CD4-positive, alpha-beta memory T cell (primary cell): Measurements from ENCODE around the gene TCERG1. TPM values are rescaled to one million over a fixed set of nuclear protein-coding genes. Genes with fewer than 3 reads are reported as not detected.
"Not testable (repeated sequence)": the region's sequence is repeated elsewhere in the genome, so short reads cannot be mapped to it uniquely, and the experiment has no call there.

ENCODE experiments used
- CTCF ChIA-PET: fragments of 350-600 bp; sonication (Branson Sonifier 250); formaldehyde crosslinking; loops from one replicate; lab custom pipeline; 2021; ENCODE audit warnings: inconsistent platforms; ENCODE audit not compliant: partially characterized antibody; lab: Charles Lee
- POLR2A ChIA-PET: fragments of 350-600 bp; sonication (Branson Sonifier 250); formaldehyde crosslinking; loops from one replicate; lab custom pipeline; 2021; ENCODE audit not compliant: partially characterized antibody; lab: Charles Lee
- DNase-seq, 5 donors: peaks; one replicate each; pipeline versions ENCODE4 v3.0.0 to v3.0.0-alpha.2; 2020 to 2022; ENCODE audit warnings: mixed read lengths in 1 of 5
- H3K27ac ChIP-seq: one replicate; pipeline ENCODE4 v1.7.0; 2013; ENCODE audit warnings: low read depth, low read length
- H3K27me3 ChIP-seq: 2 replicates; pipeline ENCODE4 v1.7.0; 2013; ENCODE audit warnings: mild to moderate bottlenecking, low read length, moderate library complexity; ENCODE audit not compliant: insufficient read depth
- H3K36me3 ChIP-seq: 2 replicates; pipeline ENCODE4 v1.7.0; 2013; ENCODE audit warnings: mild to moderate bottlenecking, low read length, moderate library complexity; ENCODE audit not compliant: insufficient read depth
- H3K4me1 ChIP-seq: 2 replicates; pipeline ENCODE4 v1.7.0; 2013; ENCODE audit warnings: mild to moderate bottlenecking, low read length, moderate library complexity; ENCODE audit not compliant: insufficient read depth
- H3K4me3 ChIP-seq, 2 donors: one replicate each; pipeline ENCODE4 v1.7.0; 2013; ENCODE audit warnings: low read length in 2 of 2, mild to moderate bottlenecking in 1 of 2
- H3K9me3 ChIP-seq, 2 donors: one replicate each; pipeline ENCODE4 v1.7.0; 2013; ENCODE audit warnings: low read length in 2 of 2, control low read depth in 1 of 2; ENCODE audit not compliant: control insufficient read depth in 1 of 2
- H3K27ac Mint-ChIP-seq, 7 donors: one replicate each; pipeline ENCODE4 v1.8.0; 2020 to 2021; ENCODE audit warnings: mixed read lengths in 7 of 7, mild to moderate bottlenecking in 6 of 7, inconsistent platforms in 3 of 7, moderate library complexity in 3 of 7
- H3K27me3 Mint-ChIP-seq, 2 donors: one replicate each; pipeline ENCODE4 v1.8.0; 2020 to 2021; ENCODE audit warnings: mixed read lengths in 2 of 2
- H3K36me3 Mint-ChIP-seq, 2 donors: one replicate each; pipeline ENCODE4 v1.8.0; 2020 to 2021; ENCODE audit warnings: mixed read lengths in 2 of 2, inconsistent platforms in 1 of 2, mild to moderate bottlenecking in 1 of 2
- H3K4me1 Mint-ChIP-seq, 4 donors: one replicate each; pipeline ENCODE4 v1.8.0; 2020 to 2021; ENCODE audit warnings: mixed read lengths in 4 of 4, mild to moderate bottlenecking in 1 of 4
- H3K4me3 Mint-ChIP-seq, 8 donors: one replicate each; pipeline ENCODE4 v1.8.0; 2020 to 2021; ENCODE audit warnings: mixed read lengths in 8 of 8, mild to moderate bottlenecking in 7 of 8, moderate library complexity in 6 of 8, inconsistent platforms in 3 of 8
- H3K9me3 Mint-ChIP-seq, 8 donors: one replicate each; pipeline ENCODE4 v1.8.0; 2020 to 2021; ENCODE audit warnings: mixed read lengths in 8 of 8, mild to moderate bottlenecking in 5 of 8, inconsistent platforms in 3 of 8, moderate library complexity in 1 of 8
- intact Hi-C: fragments of 100-400 bp; cut with micrococcal nuclease; formaldehyde crosslinking; loops from one replicate; pipeline ENCODE4 v1.15.1; 2023
- polyA plus RNA-seq, 2 donors: library from polyadenylated mRNA; unstranded; fragments of 300-500 nt; fragmentation: Illumina TruSeq; gene quantifications; one replicate each; pipeline ENCODE4 v1.2.3, GENCODE V29; 2021
- total RNA-seq, 2 experiments: library from RNA; stranded (reverse); gene quantifications; one replicate each; pipeline ENCODE4 v1.2.3, GENCODE V29; 2021

The TCERG1 gene
- total and polyA plus RNA-seq, 4 experiments from 2014 or later: 20.3 to 68.5 (median 57.2) TPM

DNA sequence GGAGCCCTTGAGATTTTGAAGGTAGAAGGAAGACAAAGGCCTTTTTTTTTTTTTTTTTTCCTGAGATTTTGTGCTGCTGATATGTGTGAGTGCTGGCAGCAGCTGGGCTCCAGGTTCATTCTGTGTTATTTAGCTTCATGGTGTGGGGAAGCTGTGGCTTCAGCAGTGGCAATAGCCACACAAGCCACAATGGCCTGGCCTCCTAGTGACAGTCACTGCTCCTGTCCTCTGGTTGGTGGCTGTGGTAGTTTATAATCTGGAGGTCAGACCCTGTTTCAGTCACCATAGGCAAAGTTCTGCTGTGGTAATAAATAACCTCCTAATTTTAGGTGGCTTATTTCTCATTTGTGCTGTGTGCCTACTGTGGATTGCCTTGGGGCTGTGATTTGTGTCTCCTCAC lies 97.1 kb downstream of the TCERG1 start:
- peaks cover 0 to 4% (median 2%) of the 10 kb centered on the region in 4 donors for H3K4me1 Mint-ChIP-seq
- no peak overlapping the region for H3K27ac ChIP-seq
- H3K4me3 Mint-ChIP-seq: no peak overlapping the region
- ChIA-PET CTCF (interaction anchor here (3.2 to 3.3 kb wide), 2 partner anchors 422 to 644 kb away, joined by 45 to 67 read pairs; no protein-coding TSS in a partner anchor), POLR2A (no interaction called here)
- no peaks in the 10 kb centered on the region for H3K4me1 ChIP-seq
- H3K27ac Mint-ChIP-seq: no peak overlapping the region
- H3K36me3 ChIP-seq: no peaks in the 10 kb centered on the region
- H3K27me3 Mint-ChIP-seq: peaks cover 0 to 1% of the 10 kb centered on the region in 2 donors
- H3K27me3 ChIP-seq: no peaks in the 10 kb centered on the region
- DNase-seq: no peak
- no peaks in the 10 kb centered on the region for H3K36me3 Mint-ChIP-seq
- no peaks in the 10 kb centered on the region for H3K9me3 Mint-ChIP-seq
- intact Hi-C loops: no loop called here
- H3K4me3 ChIP-seq: no peak overlapping the region
- no peaks in the 10 kb centered on the region for H3K9me3 ChIP-seq

DNA sequence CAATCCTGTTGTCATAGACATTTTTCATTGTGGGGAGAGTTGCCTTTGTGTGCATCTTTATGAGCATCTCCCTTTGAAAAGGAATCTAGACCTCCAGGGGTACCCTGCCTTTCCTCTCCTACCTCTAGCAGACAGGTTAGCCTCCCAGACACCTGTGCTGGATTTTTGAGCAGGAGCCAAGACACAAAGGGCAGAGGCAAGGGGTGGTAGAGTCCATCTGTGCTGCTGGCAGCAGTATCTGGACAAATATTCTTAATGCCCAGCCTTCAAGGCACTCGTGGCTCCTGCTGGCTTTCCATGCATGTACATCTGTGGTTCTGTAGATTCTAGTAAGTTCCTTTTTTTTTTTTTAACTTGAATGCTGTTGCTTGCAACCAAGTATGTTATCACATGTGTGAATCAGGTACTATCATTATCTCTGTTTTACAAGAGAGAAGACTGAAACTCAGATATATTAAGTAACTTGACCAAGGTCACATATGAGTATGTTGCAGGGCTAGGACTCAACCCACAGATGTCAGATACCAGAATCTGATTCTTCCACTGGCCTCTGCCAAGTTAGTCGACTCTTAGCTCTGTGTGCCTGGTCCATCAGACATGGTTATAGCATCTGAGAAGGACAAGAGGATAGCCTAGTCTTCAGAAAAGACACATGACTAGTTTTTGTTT lies 101.8 kb downstream of the TCERG1 start:
- intact Hi-C loops: no loop called here
- CTCF ChIA-PET: interaction anchor here (0.8 to 3.6 kb wide), 5 partner anchors 9 to 640 kb away, joined by 3 to 14 read pairs (median 4); no protein-coding TSS in a partner anchor

DNA sequence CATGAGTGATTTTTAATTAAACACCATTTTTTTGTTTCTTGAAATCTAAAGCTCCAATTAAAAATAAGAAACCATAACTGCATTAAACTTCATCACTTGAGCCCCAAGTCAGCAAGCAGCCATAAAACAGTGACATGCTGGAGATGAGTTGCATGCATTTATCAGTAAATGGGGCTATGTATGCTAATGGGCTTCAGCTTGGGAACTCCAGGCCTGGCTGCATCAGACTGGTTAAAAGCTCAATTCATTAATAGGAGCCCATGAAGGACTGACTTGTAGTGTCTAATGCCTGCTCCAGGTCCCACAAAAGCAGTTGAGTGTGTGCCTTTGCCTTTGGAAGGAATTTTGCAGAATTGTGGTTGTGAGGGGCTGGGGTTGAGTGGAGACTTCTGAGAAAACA lies 102.5 kb downstream of the TCERG1 start:
- Mint-ChIP-seq H3K36me3 (no peaks in the 10 kb centered on the region), H3K27ac (no peak overlapping the region), H3K9me3 (no peaks in the 10 kb centered on the region), H3K4me1 (no peaks in the 10 kb centered on the region), H3K4me3 (no peak overlapping the region), H3K27me3 (peaks cover 4 to 10% of the 10 kb centered on the region in 2 donors)
- Histone ChIP-seq H3K27ac (no peak overlapping the region), H3K36me3 (no peaks in the 10 kb centered on the region), H3K4me3 (no peak overlapping the region), H3K27me3 (no peaks in the 10 kb centered on the region), H3K9me3 (no peaks in the 10 kb centered on the region), H3K4me1 (no peaks in the 10 kb centered on the region)
- intact Hi-C loops: no loop called here
- CTCF ChIA-PET: interaction anchor here (0.8 to 3.6 kb wide), 5 partner anchors 9 to 639 kb away, joined by 3 to 14 read pairs (median 4); no protein-coding TSS in a partner anchor
- no peak for DNase-seq
- POLR2A ChIA-PET: no interaction called here

More for the DNA sequence above, 101.8 kb downstream of the TCERG1 start:
- no peaks in the 10 kb centered on the region for H3K4me1 Mint-ChIP-seq
- no peaks in the 10 kb centered on the region for H3K36me3 Mint-ChIP-seq
- no peak overlapping the region for H3K27ac Mint-ChIP-seq
- peaks cover 4 to 6% of the 10 kb centered on the region in 2 donors for H3K27me3 Mint-ChIP-seq
- Histone ChIP-seq H3K36me3 (no peaks in the 10 kb centered on the region), H3K4me3 (no peak overlapping the region), H3K9me3 (no peaks in the 10 kb centered on the region), H3K27ac (no peak overlapping the region), H3K4me1 (no peaks in the 10 kb centered on the region), H3K27me3 (no peaks in the 10 kb centered on the region)
- H3K9me3 Mint-ChIP-seq: no peaks in the 10 kb centered on the region
- POLR2A ChIA-PET: no interaction called here
- H3K4me3 Mint-ChIP-seq: no peak overlapping the region
- DNase-seq: no peak

DNA sequence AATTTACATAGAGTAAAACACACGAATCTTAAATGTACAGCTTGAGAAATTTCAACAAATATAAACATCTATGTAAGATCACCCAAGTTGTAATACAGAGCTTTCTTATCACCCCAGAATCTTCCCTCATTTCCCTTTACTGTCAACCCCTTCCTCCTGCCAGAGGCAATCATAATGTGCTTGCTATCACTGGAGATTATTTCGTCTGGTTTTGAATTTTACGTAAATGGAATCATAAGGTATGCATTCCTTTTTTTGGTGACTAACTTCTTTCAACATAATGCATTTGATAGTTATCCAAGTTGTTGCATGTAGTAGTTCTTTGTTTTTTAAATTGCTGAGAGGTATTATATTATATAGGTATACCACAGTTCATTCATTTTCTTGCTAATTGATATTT lies 106.3 kb downstream of the TCERG1 start:
- no peaks in the 10 kb centered on the region for H3K27me3 ChIP-seq
- no peaks in the 10 kb centered on the region for H3K4me1 ChIP-seq
- Mint-ChIP-seq H3K27ac (no peak overlapping the region), H3K9me3 (peaks cover 0 to 4% (median 0%) of the 10 kb centered on the region in 8 donors), H3K4me1 (no peaks in the 10 kb centered on the region), H3K36me3 (no peaks in the 10 kb centered on the region), H3K4me3 (no peak overlapping the region), H3K27me3 (peaks cover 7 to 14% of the 10 kb centered on the region in 2 donors)
- CTCF ChIA-PET: interaction anchor here (1.7 kb wide), 1 partner anchor 11 kb away, joined by 11 read pairs; no protein-coding TSS in a partner anchor
- no peaks in the 10 kb centered on the region for H3K9me3 ChIP-seq
- POLR2A ChIA-PET: no interaction called here
- H3K27ac ChIP-seq: no peak overlapping the region
- no peaks in the 10 kb centered on the region for H3K36me3 ChIP-seq
- no peak for DNase-seq
- intact Hi-C loops: no loop called here
- no peak overlapping the region for H3K4me3 ChIP-seq

DNA sequence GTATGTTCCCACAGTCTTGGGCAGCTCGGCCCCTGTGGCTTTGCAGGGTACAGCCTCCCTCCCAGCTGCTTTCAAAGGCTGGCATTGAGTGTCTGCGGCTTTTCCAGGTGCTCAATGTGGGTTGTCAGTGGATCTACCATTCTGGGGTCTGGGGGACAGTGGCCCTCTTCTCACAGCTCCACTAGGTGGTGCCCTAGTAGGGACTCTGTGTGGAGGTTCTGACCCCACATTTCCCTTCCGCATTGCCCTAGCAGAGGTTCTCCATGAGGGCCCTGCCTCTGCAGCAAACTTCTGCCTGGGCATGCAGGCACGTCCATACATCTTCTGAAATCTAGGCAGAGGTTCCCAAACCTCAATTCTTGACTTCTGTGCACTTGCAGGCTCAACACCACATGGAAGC lies 109.8 kb downstream of the TCERG1 start:
- POLR2A ChIA-PET, H3K9me3 ChIP-seq, H3K27me3 Mint-ChIP-seq, H3K4me3 Mint-ChIP-seq, H3K4me1 ChIP-seq, H3K36me3 ChIP-seq, intact Hi-C loops, H3K4me1 Mint-ChIP-seq, H3K27ac Mint-ChIP-seq, H3K4me3 ChIP-seq, H3K36me3 Mint-ChIP-seq, H3K27me3 ChIP-seq, DNase-seq, H3K27ac ChIP-seq, CTCF ChIA-PET, H3K9me3 Mint-ChIP-seq: not testable (repeated sequence)

DNA sequence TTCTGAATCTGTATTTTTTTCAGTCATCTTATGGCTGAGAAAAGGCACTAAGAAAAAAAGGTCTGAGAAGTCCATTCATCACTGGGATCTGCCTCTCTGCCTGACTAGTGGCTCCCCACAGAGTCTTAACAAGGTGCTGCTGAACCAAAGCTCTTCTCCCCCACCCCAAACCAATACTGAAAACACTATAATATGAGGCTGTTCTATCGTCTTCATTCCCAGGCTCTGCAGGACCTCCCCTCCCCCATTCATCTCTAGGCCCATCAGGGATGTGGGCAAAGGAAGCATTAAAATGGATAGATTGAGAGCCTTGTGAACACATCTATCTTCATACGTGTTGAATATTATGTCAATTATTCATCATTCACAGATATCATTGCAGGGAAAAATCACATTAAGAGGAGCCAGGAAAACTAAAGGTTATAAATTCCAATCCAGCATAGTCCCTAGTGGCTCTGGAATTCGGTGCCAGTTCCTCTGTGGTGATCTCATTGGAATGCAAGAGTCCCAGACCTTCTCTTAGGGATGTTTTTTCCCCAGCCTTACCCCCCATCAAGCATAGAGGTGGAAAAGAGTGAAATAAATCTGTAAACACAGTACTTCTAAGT lies 113.2 kb downstream of the TCERG1 start:
- Histone ChIP-seq H3K27me3 (no peaks in the 10 kb centered on the region), H3K36me3 (no peaks in the 10 kb centered on the region), H3K4me3 (no peak overlapping the region), H3K27ac (no peak overlapping the region), H3K9me3 (no peaks in the 10 kb centered on the region), H3K4me1 (no peaks in the 10 kb centered on the region)
- Mint-ChIP-seq H3K4me3 (no peak overlapping the region), H3K9me3 (peaks cover 0 to 5% (median 0%) of the 10 kb centered on the region in 8 donors), H3K27me3 (peaks cover 3% of the 10 kb centered on the region in 2 donors), H3K4me1 (no peaks in the 10 kb centered on the region), H3K27ac (no peak overlapping the region), H3K36me3 (no peaks in the 10 kb centered on the region)
- ChIA-PET CTCF (no interaction called here), POLR2A (no interaction called here)
- intact Hi-C loops: no loop called here
- no peak for DNase-seq
